Natural killer cell (primary cell): ENCODE measurements around the gene BLOC1S1. TPM values are rescaled to one million over a fixed set of nuclear protein-coding genes. Genes with fewer than 3 reads are reported as not detected.

Experiments
- ATAC-seq, 3 donors: fragments of 150-1000 bp in 2 of 3; fragments of 200-7000 bp in 1 of 3; cut with Tn5 transposase; 1 replicate in 1 of 3; 2 replicates in 2 of 3; pipeline ENCODE4 v1.10.0; 2021; ENCODE audit warnings: mild to moderate bottlenecking in 2 of 3, moderate library complexity in 2 of 3
- DNase-seq, 2 donors: peaks; one replicate each; pipeline versions ENCODE4 v3.0.0 to v3.0.0-alpha.2; 2013 to 2021; ENCODE audit warnings: mixed read lengths in 1 of 2
- H3K27ac ChIP-seq: one replicate; pipeline ENCODE4 v1.5.1; 2013; ENCODE audit warnings: mild to moderate bottlenecking, low read length
- H3K27me3 ChIP-seq: one replicate; pipeline ENCODE4 v1.6.1; 2013; ENCODE audit warnings: low read length; ENCODE audit not compliant: control insufficient read depth, insufficient read depth
- H3K36me3 ChIP-seq: one replicate; pipeline ENCODE4 v1.6.1; 2013; ENCODE audit warnings: low read length; ENCODE audit not compliant: control insufficient read depth, insufficient read depth
- H3K4me1 ChIP-seq: one replicate; pipeline ENCODE4 v1.6.1; 2013; ENCODE audit warnings: low read length; ENCODE audit not compliant: control insufficient read depth, insufficient read depth
- H3K4me3 ChIP-seq: one replicate; pipeline ENCODE4 v1.5.1; 2013; ENCODE audit warnings: low read length
- H3K9me3 ChIP-seq: one replicate; pipeline ENCODE4 v1.6.1; 2013; ENCODE audit warnings: low read length; ENCODE audit not compliant: control insufficient read depth, insufficient read depth
- H3K27ac Mint-ChIP-seq, 2 donors: one replicate each; pipeline ENCODE4 v1.8.0; 2022; ENCODE audit warnings: mild to moderate bottlenecking in 2 of 2, mixed read lengths in 2 of 2, moderate library complexity in 1 of 2
- H3K27me3 Mint-ChIP-seq, 2 donors: one replicate each; pipeline ENCODE4 v1.8.0; 2022; ENCODE audit warnings: low read depth in 2 of 2, mixed read lengths in 2 of 2
- H3K36me3 Mint-ChIP-seq: one replicate; pipeline ENCODE4 v1.8.0; 2022; ENCODE audit warnings: mixed read lengths
- H3K4me1 Mint-ChIP-seq, 2 donors: one replicate each; pipeline ENCODE4 v1.8.0; 2022; ENCODE audit warnings: mixed read lengths in 2 of 2
- H3K4me3 Mint-ChIP-seq: one replicate; pipeline ENCODE4 v1.8.0; 2022; ENCODE audit warnings: mild to moderate bottlenecking, moderate library complexity, mixed read lengths
- H3K9me3 Mint-ChIP-seq, 2 donors: one replicate each; pipeline ENCODE4 v1.8.0; 2022; ENCODE audit warnings: mixed read lengths in 2 of 2
- WGBS: methylation state at CpG from one replicate; pipeline ENCODE4 v1.1.7; 2013; ENCODE audit warnings: missing lambda C conversion rate; ENCODE audit not compliant: insufficient coverage; 5-methylcytosine and 5-hydroxymethylcytosine counted together
- intact Hi-C: fragments of 100-400 bp; cut with micrococcal nuclease; formaldehyde crosslinking; loops from one replicate; pipeline ENCODE4 v1.14.2; 2022
- total RNA-seq, 4 donors: library from RNA; stranded (reverse); fragments of 120-200 nt in 1 of 4; gene quantifications; one replicate each; pipeline versions ENCODE4 v1.2.3 to v1.2.4, GENCODE V29; 2013 to 2022
- TF ChIP-seq, protein P1 (sequence below): fragments of 200-600 bp; IDR thresholded peaks from one replicate; pipeline ENCODE4 v1.8.0; 2022; ENCODE audit warnings: antibody characterized with exemption

Gene BLOC1S1
- total RNA-seq, 3 donors from 2014 or later (not counting 1 experiment from before 2014, with no cell fraction given), result 75.8 to 83.7 (median 81.0) TPM

DNA sequence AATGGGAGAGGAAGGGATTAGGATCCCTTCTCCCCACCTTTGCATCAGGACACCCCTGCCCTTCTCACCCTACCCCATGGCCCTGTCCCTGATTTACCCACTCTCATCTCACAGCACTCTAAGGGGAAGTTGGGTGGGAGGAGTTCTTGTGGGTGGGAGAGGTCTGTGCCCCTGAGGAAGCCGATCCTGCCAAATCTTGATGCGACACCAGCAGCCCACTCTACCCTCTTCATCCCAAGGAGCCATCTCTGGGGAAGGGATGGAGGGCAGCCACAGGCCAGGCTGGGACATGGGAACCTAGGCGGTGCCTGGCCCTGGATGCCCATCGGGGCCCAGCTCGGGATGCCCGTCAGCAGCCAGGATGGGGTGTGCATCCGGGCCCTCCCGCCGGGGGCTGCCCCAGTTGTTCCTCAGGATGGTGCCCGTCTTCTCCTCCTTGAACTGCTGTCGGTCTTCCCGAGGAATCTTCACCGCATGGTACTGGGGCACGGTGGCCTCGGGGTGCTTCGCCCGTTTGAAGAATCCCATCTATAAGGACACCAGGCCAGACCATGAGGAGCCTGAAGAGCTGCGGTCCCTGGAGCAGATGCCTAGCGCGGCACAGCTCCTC is 31.0 kb upstream of the BLOC1S1 start:
- H3K4me3 Mint-ChIP-seq, result no peak overlapping the region
- Histone ChIP-seq H3K27me3 (peaks cover 3% of the 10 kb centered on the region), H3K27ac (no peak overlapping the region), H3K36me3 (no peaks in the 10 kb centered on the region), H3K4me3 (no peak overlapping the region), H3K4me1 (peaks cover 22% of the 10 kb centered on the region), H3K9me3 (no peaks in the 10 kb centered on the region)
- H3K27me3 Mint-ChIP-seq, result peaks cover 21% of the 10 kb centered on the region in 2 donors
- TF ChIP-seq, protein P1, sequence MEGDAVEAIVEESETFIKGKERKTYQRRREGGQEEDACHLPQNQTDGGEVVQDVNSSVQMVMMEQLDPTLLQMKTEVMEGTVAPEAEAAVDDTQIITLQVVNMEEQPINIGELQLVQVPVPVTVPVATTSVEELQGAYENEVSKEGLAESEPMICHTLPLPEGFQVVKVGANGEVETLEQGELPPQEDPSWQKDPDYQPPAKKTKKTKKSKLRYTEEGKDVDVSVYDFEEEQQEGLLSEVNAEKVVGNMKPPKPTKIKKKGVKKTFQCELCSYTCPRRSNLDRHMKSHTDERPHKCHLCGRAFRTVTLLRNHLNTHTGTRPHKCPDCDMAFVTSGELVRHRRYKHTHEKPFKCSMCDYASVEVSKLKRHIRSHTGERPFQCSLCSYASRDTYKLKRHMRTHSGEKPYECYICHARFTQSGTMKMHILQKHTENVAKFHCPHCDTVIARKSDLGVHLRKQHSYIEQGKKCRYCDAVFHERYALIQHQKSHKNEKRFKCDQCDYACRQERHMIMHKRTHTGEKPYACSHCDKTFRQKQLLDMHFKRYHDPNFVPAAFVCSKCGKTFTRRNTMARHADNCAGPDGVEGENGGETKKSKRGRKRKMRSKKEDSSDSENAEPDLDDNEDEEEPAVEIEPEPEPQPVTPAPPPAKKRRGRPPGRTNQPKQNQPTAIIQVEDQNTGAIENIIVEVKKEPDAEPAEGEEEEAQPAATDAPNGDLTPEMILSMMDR, result no peak
- WGBS, result 93% methylated on average over 19 of the region's 20 CpGs
- no peak for ATAC-seq
- DNase-seq, result no peak
- H3K36me3 Mint-ChIP-seq, result no peaks in the 10 kb centered on the region
- H3K27ac Mint-ChIP-seq, result no peak overlapping the region
- intact Hi-C loops, result no loop called here
- no peaks in the 10 kb centered on the region for H3K9me3 Mint-ChIP-seq
- peaks cover 0 to 17% of the 10 kb centered on the region in 2 donors for H3K4me1 Mint-ChIP-seq

DNA sequence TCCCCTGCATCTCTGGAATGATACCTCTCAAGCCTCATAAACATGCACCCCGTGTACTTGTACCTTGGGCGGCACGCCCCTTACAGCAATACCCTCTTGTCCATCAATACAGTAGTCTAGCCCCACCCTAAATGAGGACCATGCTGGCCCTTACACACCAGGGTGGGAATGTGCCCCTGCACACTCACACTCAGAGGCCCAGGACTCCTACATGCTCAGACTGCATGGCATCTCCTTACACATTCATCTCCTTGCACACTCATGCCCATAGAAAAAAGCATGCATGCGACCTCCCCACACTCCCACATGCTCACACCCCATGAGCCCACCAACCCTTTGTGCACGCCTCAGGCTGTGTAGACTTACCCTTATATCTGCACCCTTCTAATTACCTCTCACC is 30.2 kb upstream of the BLOC1S1 start:
- Mint-ChIP-seq H3K27me3 (peaks cover 21% of the 10 kb centered on the region in 2 donors), H3K9me3 (no peaks in the 10 kb centered on the region), H3K4me1 (peaks cover 0 to 17% of the 10 kb centered on the region in 2 donors), H3K36me3 (no peaks in the 10 kb centered on the region), H3K27ac (no peak overlapping the region), H3K4me3 (no peak overlapping the region)
- Histone ChIP-seq H3K4me3 (no peak overlapping the region), H3K36me3 (no peaks in the 10 kb centered on the region), H3K9me3 (no peaks in the 10 kb centered on the region), H3K4me1 (peaks cover 22% of the 10 kb centered on the region), H3K27ac (no peak overlapping the region), H3K27me3 (peaks cover 3% of the 10 kb centered on the region)
- ATAC-seq (peak in 1 of 3 donors; percentile 2), DNase-seq (no peak)
- intact Hi-C loops, result no loop called here
- 87% methylated on average over 5 of the region's 5 CpGs for WGBS
- TF ChIP-seq, protein P1, result no peak

DNA sequence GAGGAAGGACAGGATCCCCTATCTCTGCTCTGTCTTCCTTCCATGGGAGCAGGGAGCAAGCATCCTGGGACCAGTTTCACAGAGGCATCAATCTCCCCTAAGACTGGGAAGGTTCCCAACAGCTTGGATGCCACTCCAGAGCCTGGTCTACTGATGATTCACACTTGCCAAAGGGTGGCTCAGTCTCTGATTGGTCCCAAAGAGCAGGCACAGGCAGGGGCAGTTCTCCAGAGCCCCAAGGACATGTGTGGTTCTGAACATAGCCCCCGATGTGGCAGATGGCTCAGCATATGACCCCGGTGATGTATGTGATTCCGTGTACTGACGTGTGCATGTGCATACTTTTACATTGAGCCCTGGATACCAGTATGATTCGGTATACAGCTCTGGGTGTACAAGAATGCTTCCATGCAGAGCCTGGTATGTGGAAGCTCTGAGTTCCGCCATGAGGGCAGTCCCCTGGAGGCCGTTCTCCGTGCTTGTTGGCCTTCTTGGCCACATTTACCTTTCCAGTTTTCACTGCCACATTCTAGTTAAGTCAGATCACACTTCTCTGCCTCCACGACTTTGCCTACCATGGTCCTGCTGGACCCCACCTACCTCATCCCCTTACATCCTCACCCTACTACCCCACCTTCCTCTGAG is 29.4 kb upstream of the BLOC1S1 start:
- peaks cover 2% of the 10 kb centered on the region for H3K27me3 ChIP-seq
- TF ChIP-seq, protein P1, result no peak
- Mint-ChIP-seq H3K4me1 (peaks cover 0 to 9% of the 10 kb centered on the region in 2 donors), H3K36me3 (no peaks in the 10 kb centered on the region), H3K4me3 (no peak overlapping the region), H3K27me3 (peaks cover 13% of the 10 kb centered on the region in 2 donors), H3K27ac (no peak overlapping the region), H3K9me3 (no peaks in the 10 kb centered on the region)
- DNase-seq, result no peak
- 91% methylated on average over 9 of the region's 9 CpGs for WGBS
- intact Hi-C loops, result no loop called here
- H3K4me3 ChIP-seq, result no peak overlapping the region
- ATAC-seq, result no peak
- peaks cover 16% of the 10 kb centered on the region for H3K4me1 ChIP-seq
- no peaks in the 10 kb centered on the region for H3K36me3 ChIP-seq
- H3K9me3 ChIP-seq, result no peaks in the 10 kb centered on the region
- H3K27ac ChIP-seq, result no peak overlapping the region
